Measurements from ENCODE around the gene PEF1.

PEF1 gene

DNA sequence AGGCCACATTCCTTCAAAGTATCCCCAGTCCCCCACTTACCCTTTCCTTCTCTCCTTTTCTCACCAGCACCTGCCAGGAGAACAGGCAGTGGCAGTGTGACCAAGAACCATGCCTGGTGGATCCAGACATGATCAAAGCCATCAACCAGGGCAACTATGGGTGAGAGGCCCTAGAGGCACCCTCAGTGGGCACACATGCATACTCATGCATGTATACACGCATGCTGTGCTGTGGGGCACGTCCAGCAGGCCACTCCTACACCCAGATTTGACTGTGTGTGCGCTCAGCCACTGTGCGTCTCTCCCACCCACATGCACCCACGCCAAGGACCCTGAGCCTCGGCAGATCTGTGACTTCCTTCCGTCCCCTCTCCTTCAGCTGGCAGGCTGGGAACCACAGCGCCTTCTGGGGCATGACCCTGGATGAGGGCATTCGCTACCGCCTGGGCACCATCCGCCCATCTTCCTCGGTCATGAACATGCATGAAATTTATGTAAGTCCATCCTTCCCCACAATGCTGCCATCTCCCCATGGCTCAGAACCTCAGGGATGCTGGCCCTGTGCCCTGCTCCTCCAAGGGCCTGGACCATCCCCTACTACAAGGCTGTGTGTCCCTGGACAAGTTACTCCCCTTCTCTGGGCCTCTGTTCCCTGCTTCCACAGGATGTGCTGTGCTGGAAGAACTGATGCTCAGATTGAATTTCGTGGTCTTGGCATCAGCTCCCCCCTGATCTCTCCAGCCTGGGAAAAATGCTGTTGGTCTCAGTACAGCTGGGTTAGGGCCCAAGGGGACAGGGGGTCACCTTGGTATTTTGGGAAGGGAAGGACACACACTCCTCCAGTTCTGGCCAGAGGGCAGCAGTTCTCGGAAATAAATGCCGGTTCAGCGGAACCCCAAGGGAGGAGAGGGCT, 61.3 kb downstream of the PEF1 start:
- ATAC-seq (no peak), DNase-seq (no peak)
- Mint-ChIP-seq H3K27ac (no peak overlapping the region), H3K9me3 (no peaks in the 10 kb centered on the region), H3K27me3 (peaks cover 15% of the 10 kb centered on the region), H3K4me3 (no peak overlapping the region), H3K4me1 (no peaks in the 10 kb centered on the region)

GRCh38 chr1:31581821-31582810, 62.6 kb downstream of the PEF1 start:
- H3K27ac Mint-ChIP-seq = no peak overlapping the region
- H3K9me3 Mint-ChIP-seq = no peaks in the 10 kb centered on the region
- no peak overlapping the region for H3K4me3 Mint-ChIP-seq
- H3K4me1 Mint-ChIP-seq = no peaks in the 10 kb centered on the region
- peaks cover 7% of the 10 kb centered on the region for H3K27me3 Mint-ChIP-seq
- ATAC-seq = no peak
- DNase-seq = no peak

- Mint-ChIP-seq H3K9me3 (no peaks in the 10 kb centered on the region), H3K4me1 (peaks cover 7% of the 10 kb centered on the region), H3K27me3 (no peaks in the 10 kb centered on the region), H3K27ac (no peak overlapping the region), H3K4me3 (no peak overlapping the region)
- DNase-seq = no peak
- ATAC-seq = no peak
Measured at GRCh38 chr1:31580891-31581603, 63.6 kb downstream of the PEF1 start.

GRCh38 chr1:31580513-31580870, 64.2 kb downstream of the PEF1 start:
- H3K27me3 Mint-ChIP-seq = no peaks in the 10 kb centered on the region
- no peak overlapping the region for H3K4me3 Mint-ChIP-seq
- peaks cover 8% of the 10 kb centered on the region for H3K4me1 Mint-ChIP-seq
- no peak overlapping the region for H3K27ac Mint-ChIP-seq
- no peaks in the 10 kb centered on the region for H3K9me3 Mint-ChIP-seq
- no peak for ATAC-seq
- DNase-seq = no peak

All from stimulated activated naive CD8-positive, alpha-beta T cell treated with anti-CD3 and anti-CD28 coated beads, Interleukin-15, amount 100 ng/mL, for 72 hours (primary cell).